HCT116 (cell line): ENCODE measurements around the gene LELP1.

ENCODE experiments used
- CBX3 ChIP-seq: IDR thresholded peaks from 2 replicates; pipeline ENCODE4 v1.6.1; 2012; ENCODE audit warnings: low read depth
- EZH2phosphoT487 ChIP-seq: fragments of 200-600 bp; IDR thresholded peaks from 2 replicates; pipeline ENCODE4 v1.6.1; 2018; ENCODE audit warnings: antibody characterized with exemption, borderline replicate concordance
- POLR2A ChIP-seq: IDR thresholded peaks from 2 replicates; pipeline ENCODE4 v1.7.0; 2011; ENCODE audit warnings: borderline replicate concordance; ENCODE audit not compliant: insufficient read depth, insufficient read length; ENCODE audit errors: extremely low read depth
- POLR2AphosphoS5 ChIP-seq: IDR thresholded peaks from 2 replicates; pipeline ENCODE4 v1.6.1; 2011; ENCODE audit warnings: mild to moderate bottlenecking, low read depth, low read length, moderate library complexity
- ZNF274 ChIP-seq: fragments of 200-500 bp; sonication (Bioruptor generic); IDR thresholded peaks from 2 replicates; pipeline ENCODE4 v1.6.1; 2014; ENCODE audit warnings: mild to moderate bottlenecking, low read depth, low read length, inconsistent platforms
- TF ChIP-seq, protein P1 (sequence below), 3 experiments: fragments of 200-600 bp in 1 of 3; sonication (generic) in 1 of 3; IDR thresholded peaks in 2 of 3; conservative IDR thresholded peaks in 1 of 3; 2 replicates each; pipeline ENCODE4 v1.5.1; 2012 to 2017; ENCODE audit warnings: low read depth in 2 of 3, low read length in 2 of 3, antibody characterized with exemption in 1 of 3, borderline replicate concordance in 1 of 3, control low read depth in 1 of 3, mild to moderate bottlenecking in 1 of 3, mixed read lengths in 1 of 3, mixed run types in 1 of 3, moderate library complexity in 1 of 3; ENCODE audit not compliant: insufficient read depth in 1 of 3
- TF ChIP-seq, protein P2 (sequence below): IDR thresholded peaks from 2 replicates; pipeline ENCODE4 v1.6.1; 2012; ENCODE audit warnings: low read depth

DNA sequence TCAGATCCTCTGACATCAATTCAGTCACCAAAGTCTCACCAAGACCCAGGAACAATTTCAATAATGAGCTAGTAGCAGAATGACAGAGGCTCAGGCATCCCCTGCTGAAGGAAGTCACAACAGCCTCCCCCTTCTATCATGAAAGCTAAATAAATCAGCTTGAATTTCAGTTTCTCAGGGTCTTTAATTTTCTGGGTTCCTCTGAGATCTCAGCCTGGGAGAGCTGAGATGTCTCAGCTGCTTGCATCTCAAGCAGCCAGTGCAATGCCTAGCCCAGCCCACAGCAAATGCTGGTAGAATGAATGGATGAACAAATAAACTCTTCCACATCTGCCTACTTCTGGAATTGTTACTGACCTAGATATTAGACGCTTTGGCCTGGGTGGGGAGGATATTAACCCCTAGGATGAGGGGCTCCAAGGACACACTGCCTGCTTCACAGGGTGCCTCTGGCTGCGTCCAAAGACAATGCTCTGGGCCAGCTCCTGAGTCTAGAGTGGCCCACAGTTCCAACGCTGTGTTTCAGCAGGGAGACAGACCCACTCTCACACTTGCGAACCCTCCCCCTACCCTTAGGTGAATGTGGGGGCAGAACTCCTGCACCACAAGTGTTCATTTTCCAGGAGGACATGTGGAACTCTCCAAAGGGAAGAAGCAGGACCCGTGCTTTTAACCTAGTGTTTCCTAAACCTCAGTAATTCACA lies 45.1 kb downstream of the LELP1 start:
- TF ChIP-seq, protein P1, sequence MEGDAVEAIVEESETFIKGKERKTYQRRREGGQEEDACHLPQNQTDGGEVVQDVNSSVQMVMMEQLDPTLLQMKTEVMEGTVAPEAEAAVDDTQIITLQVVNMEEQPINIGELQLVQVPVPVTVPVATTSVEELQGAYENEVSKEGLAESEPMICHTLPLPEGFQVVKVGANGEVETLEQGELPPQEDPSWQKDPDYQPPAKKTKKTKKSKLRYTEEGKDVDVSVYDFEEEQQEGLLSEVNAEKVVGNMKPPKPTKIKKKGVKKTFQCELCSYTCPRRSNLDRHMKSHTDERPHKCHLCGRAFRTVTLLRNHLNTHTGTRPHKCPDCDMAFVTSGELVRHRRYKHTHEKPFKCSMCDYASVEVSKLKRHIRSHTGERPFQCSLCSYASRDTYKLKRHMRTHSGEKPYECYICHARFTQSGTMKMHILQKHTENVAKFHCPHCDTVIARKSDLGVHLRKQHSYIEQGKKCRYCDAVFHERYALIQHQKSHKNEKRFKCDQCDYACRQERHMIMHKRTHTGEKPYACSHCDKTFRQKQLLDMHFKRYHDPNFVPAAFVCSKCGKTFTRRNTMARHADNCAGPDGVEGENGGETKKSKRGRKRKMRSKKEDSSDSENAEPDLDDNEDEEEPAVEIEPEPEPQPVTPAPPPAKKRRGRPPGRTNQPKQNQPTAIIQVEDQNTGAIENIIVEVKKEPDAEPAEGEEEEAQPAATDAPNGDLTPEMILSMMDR (IDR thresholded peaks at IDR 0.05 in 2 of 3, conservative IDR thresholded peaks at IDR 0.05 in 1 of 3; ENCODE audit: borderline replicate concordance in 1 of 3, insufficient read depth in 1 of 3, low read depth in 2 of 3, low read length in 2 of 3) = no peak
- TF ChIP-seq POLR2A (no peak), EZH2phosphoT487 (no peak), CBX3 (no peak), POLR2AphosphoS5 (no peak), ZNF274 (no peak)
- TF ChIP-seq, protein P2, sequence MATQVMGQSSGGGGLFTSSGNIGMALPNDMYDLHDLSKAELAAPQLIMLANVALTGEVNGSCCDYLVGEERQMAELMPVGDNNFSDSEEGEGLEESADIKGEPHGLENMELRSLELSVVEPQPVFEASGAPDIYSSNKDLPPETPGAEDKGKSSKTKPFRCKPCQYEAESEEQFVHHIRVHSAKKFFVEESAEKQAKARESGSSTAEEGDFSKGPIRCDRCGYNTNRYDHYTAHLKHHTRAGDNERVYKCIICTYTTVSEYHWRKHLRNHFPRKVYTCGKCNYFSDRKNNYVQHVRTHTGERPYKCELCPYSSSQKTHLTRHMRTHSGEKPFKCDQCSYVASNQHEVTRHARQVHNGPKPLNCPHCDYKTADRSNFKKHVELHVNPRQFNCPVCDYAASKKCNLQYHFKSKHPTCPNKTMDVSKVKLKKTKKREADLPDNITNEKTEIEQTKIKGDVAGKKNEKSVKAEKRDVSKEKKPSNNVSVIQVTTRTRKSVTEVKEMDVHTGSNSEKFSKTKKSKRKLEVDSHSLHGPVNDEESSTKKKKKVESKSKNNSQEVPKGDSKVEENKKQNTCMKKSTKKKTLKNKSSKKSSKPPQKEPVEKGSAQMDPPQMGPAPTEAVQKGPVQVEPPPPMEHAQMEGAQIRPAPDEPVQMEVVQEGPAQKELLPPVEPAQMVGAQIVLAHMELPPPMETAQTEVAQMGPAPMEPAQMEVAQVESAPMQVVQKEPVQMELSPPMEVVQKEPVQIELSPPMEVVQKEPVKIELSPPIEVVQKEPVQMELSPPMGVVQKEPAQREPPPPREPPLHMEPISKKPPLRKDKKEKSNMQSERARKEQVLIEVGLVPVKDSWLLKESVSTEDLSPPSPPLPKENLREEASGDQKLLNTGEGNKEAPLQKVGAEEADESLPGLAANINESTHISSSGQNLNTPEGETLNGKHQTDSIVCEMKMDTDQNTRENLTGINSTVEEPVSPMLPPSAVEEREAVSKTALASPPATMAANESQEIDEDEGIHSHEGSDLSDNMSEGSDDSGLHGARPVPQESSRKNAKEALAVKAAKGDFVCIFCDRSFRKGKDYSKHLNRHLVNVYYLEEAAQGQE = no peak
